ENCODE results near the gene DPH5. TPM values are rescaled to one million over a fixed set of nuclear protein-coding genes. Genes with fewer than 3 reads are reported as not detected.

The DPH5 gene
- total RNA-seq, 1 donor from 2014 or later = 22.1 TPM

- no peaks in the 10 kb centered on the region for H3K27me3 ChIP-seq
- TF ChIP-seq CTCF (IDR thresholded peaks at IDR 0.05) (no peak), POLR2AphosphoS5 (IDR thresholded peaks at IDR 0.05; ENCODE audit: insufficient read depth in 1 of 2, low read depth in 1 of 2) (no peak), POLR2A (IDR thresholded peaks at IDR 0.05) (no peak)
- intact Hi-C loops (cut with DNase I) = no loop called here
- H3K4me1 ChIP-seq = no peaks in the 10 kb centered on the region
- DNase-seq (ENCODE audit: extremely low spot score in 2 of 2) = no peak
- H3K36me3 ChIP-seq = no peaks in the 10 kb centered on the region
- H3K27ac ChIP-seq = no peak overlapping the region
- no peak overlapping the region for H3K4me3 ChIP-seq
- H3K9me3 ChIP-seq = no peaks in the 10 kb centered on the region
These were observed 5.3 kb upstream of the DPH5 start for GRCh38 chr1:101030881-101031280.

GRCh38 chr1:101029184-101029583, 3.6 kb upstream of the DPH5 start:
- Histone ChIP-seq H3K27ac (no peak overlapping the region), H3K4me1 (peaks cover 11% of the 10 kb centered on the region), H3K9me3 (no peaks in the 10 kb centered on the region), H3K36me3 (no peaks in the 10 kb centered on the region), H3K27me3 (no peaks in the 10 kb centered on the region), H3K4me3 (no peak overlapping the region)
- DNase-seq (ENCODE audit: extremely low spot score in 2 of 2) = no peak
- TF ChIP-seq CTCF (IDR thresholded peaks at IDR 0.05) (no peak), POLR2AphosphoS5 (IDR thresholded peaks at IDR 0.05; ENCODE audit: insufficient read depth in 1 of 2, low read depth in 1 of 2) (no peak)
- intact Hi-C loops (cut with DNase I) = no loop called here

GRCh38 chr1:101028466-101028865, 2.9 kb upstream of the DPH5 start:
- no peaks in the 10 kb centered on the region for H3K9me3 ChIP-seq
- DNase-seq (ENCODE audit: extremely low spot score in 2 of 2) = no peak
- no peak overlapping the region for H3K27ac ChIP-seq
- TF ChIP-seq CTCF (IDR thresholded peaks at IDR 0.05) (no peak), POLR2A (IDR thresholded peaks at IDR 0.05) (no peak), POLR2AphosphoS5 (IDR thresholded peaks at IDR 0.05; ENCODE audit: insufficient read depth in 1 of 2, low read depth in 1 of 2) (no peak)
- H3K4me1 ChIP-seq = peaks cover 11% of the 10 kb centered on the region
- no peak overlapping the region for H3K4me3 ChIP-seq
- intact Hi-C loops (cut with DNase I) = no loop called here
- no peaks in the 10 kb centered on the region for H3K36me3 ChIP-seq
- no peaks in the 10 kb centered on the region for H3K27me3 ChIP-seq

- intact Hi-C loops (cut with DNase I) = no loop called here
- Histone ChIP-seq H3K36me3 (no peaks in the 10 kb centered on the region), H3K4me1 (peaks cover 11% of the 10 kb centered on the region), H3K4me3 (no peak overlapping the region), H3K27me3 (no peaks in the 10 kb centered on the region), H3K9me3 (no peaks in the 10 kb centered on the region), H3K27ac (no peak overlapping the region)
- TF ChIP-seq POLR2A (IDR thresholded peaks at IDR 0.05) = no peak
- TF ChIP-seq CTCF (IDR thresholded peaks at IDR 0.05) = no peak
- TF ChIP-seq POLR2AphosphoS5 (IDR thresholded peaks at IDR 0.05; ENCODE audit: insufficient read depth in 1 of 2, low read depth in 1 of 2) = no peak
- no peak for DNase-seq (ENCODE audit: extremely low spot score in 2 of 2)
These were observed 1.7 kb upstream of the DPH5 start for GRCh38 chr1:101027194-101027772.

GRCh38 chr1:101026430-101026788, 825 bp upstream of the DPH5 start:
- no peaks in the 10 kb centered on the region for H3K36me3 ChIP-seq
- DNase-seq (ENCODE audit: extremely low spot score in 2 of 2) = no peak
- H3K4me1 ChIP-seq = peaks cover 11% of the 10 kb centered on the region
- H3K9me3 ChIP-seq = no peaks in the 10 kb centered on the region
- TF ChIP-seq POLR2A (IDR thresholded peaks at IDR 0.05) (no peak), POLR2AphosphoS5 (IDR thresholded peaks at IDR 0.05; ENCODE audit: insufficient read depth in 1 of 2, low read depth in 1 of 2) (no peak), CTCF (IDR thresholded peaks at IDR 0.05) (no peak)
- no peaks in the 10 kb centered on the region for H3K27me3 ChIP-seq
- intact Hi-C loops (cut with DNase I) = no loop called here
- H3K4me3 ChIP-seq = peak overlapping the region; percentile 59 to 63
- H3K27ac ChIP-seq = peak overlapping the region; percentile 76
